ENCODE measurements around the gene CRHR1.

DNA sequence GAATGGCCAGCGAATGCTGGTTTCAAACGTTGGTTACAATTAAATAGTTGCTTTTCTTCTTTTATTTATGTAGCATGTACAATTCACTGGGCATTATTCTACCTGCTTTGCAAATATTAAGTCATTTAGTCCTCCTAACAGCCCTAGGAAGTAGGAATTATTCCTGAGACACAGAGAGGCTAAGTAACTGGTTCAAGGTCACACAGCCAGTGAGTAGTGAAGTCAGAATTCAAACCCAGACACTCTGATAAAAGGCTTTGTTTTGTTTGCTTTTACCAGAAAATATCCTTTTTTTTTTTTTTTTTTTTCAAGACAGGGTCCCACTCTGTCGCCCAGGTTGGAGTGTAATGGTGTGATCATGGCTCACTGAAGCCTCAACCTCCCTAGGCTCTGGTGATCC, 2.2 kb downstream of the CRHR1 start:
- TF ChIP-seq POLR2A (IDR thresholded peaks at IDR 0.05) (no peak), CTCF (IDR thresholded peaks at IDR 0.05) (no peak)
